ENCODE data around the gene NPEPPS.

NPEPPS gene

GRCh38 chr17:47663912-47664623, 133.2 kb downstream of the NPEPPS start:
- DNase-seq (ENCODE audit: low read depth in 1 of 2, low spot score in 1 of 2): peak; percentile 13 to 61

DNA sequence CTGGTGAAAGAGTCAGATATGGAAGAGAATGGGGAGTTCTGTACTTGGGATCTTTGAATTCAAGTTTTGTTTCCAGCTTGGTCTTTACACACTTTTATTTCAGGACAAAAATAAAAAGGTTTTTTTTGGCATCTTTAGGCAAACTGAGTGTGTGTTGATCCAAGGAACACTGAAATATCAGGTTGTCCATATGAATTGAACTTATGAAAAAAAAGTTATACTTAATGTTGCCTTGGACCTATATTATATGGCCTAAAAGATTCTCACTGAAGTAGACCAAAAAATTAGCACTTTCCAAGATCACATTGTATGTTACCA, 133.7 kb downstream of the NPEPPS start:
- no peak for DNase-seq (ENCODE audit: low read depth in 1 of 2, low spot score in 1 of 2)

DNA sequence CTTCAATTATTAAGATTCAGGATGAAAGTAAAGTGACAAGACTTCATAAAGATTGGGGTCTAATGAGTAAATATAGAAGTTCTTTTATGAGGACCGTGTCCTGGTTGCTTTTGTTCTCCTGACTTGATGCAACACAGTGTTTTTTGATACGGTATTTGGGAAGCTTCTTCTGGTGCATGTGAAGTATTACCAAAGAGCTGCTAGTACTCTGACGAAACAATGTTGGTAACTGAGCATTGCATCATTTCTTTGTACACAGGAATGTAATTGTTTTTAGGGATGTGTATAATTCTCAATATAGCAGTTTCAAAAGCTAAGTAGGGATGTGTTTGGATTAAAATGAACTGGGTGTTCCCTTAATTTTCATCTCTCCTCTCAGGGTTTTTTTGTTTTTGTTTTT, 134.7 kb downstream of the NPEPPS start:
- DNase-seq (ENCODE audit: low read depth in 1 of 2, low spot score in 1 of 2): no peak

DNA sequence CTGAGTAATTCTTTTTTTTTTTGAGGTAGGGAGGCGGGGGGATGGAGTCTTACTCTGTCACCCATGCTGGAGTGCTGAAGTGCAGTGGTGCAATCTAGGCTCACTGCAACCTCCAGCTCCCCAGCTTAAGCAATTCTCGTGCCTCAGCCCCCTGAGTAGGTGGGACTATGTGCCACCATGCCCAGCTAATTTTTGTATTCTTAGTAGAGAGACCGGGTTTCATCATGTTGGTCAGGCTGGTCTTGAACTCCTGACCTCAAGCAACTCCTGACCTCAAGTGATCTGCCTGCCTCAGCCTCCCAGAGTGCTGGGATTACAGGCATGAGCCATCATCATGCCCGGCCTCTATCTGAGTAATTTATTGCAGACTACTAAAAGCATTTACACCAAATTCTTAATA, 138.2 kb downstream of the NPEPPS start:
- DNase-seq (ENCODE audit: low read depth in 1 of 2, low spot score in 1 of 2): no peak

GRCh38 chr17:47670064-47670463, 139.2 kb downstream of the NPEPPS start:
- DNase-seq (ENCODE audit: low read depth in 1 of 2, low spot score in 1 of 2): no peak

All from activated CD4-positive, alpha-beta T cell treated with anti-CD3 and anti-CD28 coated beads, Interleukin-2, amount 50 U/mL, for 24 hours (primary cell).